Memory B cell (primary cell): ENCODE measurements around the gene PCDHA5.

Source experiments
- ATAC-seq: fragments of 150-1000 bp; cut with Tn5 transposase; 2 replicates; pipeline ENCODE4 v1.10.0; 2021; ENCODE audit warnings: low read depth, mild to moderate bottlenecking, moderate library complexity
- DNase-seq, 2 donors: peaks; one replicate each; pipeline ENCODE4 v3.0.0; 2022; ENCODE audit warnings: low spot score in 2 of 2
- H3K27ac Mint-ChIP-seq: one replicate; pipeline ENCODE4 v1.8.0; 2022; ENCODE audit warnings: mild to moderate bottlenecking, moderate library complexity, mixed read lengths
- H3K27me3 Mint-ChIP-seq: one replicate; pipeline ENCODE4 v1.8.0; 2022; ENCODE audit warnings: mixed read lengths
- H3K36me3 Mint-ChIP-seq: one replicate; pipeline ENCODE4 v1.8.0; 2022; ENCODE audit warnings: mild to moderate bottlenecking, mixed read lengths
- H3K4me1 Mint-ChIP-seq: one replicate; pipeline ENCODE4 v1.8.0; 2022; ENCODE audit warnings: mixed read lengths
- H3K4me3 Mint-ChIP-seq: one replicate; pipeline ENCODE4 v1.8.0; 2022; ENCODE audit warnings: mild to moderate bottlenecking, moderate library complexity, mixed read lengths
- H3K9me3 Mint-ChIP-seq: one replicate; pipeline ENCODE4 v1.8.0; 2022; ENCODE audit warnings: mixed read lengths

PCDHA5 gene

DNA sequence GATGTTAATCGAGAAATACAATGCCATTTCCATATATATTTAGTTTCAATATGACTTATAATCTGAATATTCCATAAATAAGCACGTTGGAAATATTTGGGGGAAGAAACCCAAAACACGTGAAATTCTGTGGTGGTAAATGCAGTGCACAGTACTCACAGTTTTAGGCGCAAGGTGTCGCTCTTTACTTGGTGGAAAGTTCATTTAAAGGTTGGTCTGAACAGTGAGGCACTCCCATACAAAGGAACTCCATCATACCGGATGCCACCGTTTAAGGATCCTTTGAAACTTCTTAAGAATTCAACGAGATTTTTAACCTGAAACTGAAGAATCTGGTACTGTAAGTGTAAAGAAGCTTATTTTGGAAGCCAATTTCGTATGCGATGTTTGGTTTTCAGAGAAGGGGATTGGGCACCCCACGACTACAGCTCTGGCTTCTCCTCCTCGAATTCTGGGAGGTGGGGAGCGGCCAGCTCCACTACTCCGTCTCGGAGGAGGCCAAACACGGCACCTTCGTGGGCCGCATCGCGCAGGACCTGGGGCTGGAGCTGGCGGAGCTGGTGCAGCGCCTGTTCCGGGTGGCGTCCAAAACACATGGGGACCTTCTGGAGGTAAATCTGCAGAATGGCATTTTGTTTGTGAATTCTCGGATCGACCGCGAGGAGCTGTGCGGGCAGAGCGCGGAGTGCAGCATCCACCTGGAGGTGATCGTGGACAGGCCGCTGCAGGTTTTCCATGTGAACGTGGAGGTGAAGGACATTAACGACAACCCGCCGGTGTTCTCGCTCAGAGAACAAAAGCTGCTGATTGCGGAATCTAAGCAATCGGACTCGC is 47.5 kb downstream of the PCDHA5 start, which contains the start of gene PCDHA11:
PCDHA11 (plus strand) TSS at position 237 of the 834 bp plus-strand sequence; CDS start at position 384, 147 bp downstream.
- peaks cover 2% of the 10 kb centered on the region for H3K9me3 Mint-ChIP-seq
- peaks cover 3% of the 10 kb centered on the region for H3K27me3 Mint-ChIP-seq
- H3K4me3 Mint-ChIP-seq, result no peak within 1 kb of the TSS
- H3K36me3 Mint-ChIP-seq, result no peaks in the 10 kb centered on the region
- H3K4me1 Mint-ChIP-seq, result no peaks in the 10 kb centered on the region
- no peak within 1 kb of the TSS for H3K27ac Mint-ChIP-seq
- DNase-seq, result no peak
- no peak for ATAC-seq

DNA sequence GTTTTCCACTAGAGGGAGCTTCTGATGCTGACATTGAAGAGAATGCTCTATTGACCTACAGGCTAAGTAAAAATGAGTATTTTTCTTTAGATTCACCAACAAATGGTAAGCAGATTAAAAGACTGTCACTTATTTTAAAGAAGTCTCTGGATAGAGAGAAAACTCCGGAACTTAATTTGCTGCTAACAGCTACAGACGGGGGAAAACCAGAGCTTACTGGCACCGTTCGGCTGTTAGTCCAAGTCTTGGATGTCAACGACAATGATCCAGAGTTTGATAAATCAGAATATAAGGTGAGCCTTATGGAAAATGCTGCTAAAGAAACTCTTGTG is 48.1 kb downstream of the PCDHA5 start:
- Mint-ChIP-seq H3K27me3 (peaks cover 6% of the 10 kb centered on the region), H3K4me1 (no peaks in the 10 kb centered on the region)
- ATAC-seq, result no peak

DNA sequence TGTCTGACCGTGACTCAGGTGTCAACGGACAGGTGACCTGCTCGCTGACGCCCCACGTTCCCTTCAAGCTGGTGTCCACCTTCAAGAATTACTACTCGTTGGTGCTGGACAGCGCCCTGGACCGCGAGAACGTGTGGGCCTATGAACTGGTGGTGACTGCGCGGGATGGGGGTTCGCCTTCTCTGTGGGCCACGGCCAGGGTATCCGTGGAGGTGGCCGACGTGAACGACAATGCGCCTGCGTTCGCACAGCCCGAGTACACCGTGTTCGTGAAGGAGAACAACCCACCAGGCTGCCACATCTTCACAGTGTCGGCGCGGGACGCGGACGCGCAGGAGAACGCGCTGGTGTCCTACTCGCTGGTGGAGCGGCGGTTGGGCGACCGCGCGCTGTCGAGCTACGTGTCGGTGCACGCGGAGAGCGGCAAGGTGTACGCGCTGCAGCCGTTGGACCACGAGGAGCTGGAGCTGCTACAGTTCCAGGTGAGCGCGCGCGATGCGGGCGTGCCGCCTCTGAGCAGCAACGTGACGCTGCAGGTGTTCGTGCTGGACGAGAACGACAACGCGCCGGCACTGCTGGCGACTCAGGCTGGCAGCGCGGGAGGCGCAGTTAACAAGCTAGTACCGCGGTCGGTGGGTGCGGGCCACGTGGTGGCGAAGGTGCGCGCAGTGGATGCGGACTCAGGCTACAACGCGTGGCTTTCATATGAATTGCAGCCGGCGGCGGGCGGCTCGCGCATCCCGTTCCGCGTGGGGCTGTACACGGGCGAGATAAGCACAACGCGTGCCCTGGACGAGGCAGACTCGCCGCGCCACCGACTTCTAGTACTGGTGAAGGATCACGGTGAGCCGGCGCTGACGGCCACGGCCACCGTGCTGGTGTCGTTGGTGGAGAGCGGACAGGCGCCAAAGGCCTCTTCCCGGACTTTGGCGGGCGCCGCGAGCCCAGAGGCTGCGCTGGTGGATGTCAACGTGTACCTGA is 49.1 kb downstream of the PCDHA5 start:
- peaks cover 2% of the 10 kb centered on the region for H3K9me3 Mint-ChIP-seq
- no peak overlapping the region for H3K27ac Mint-ChIP-seq
- H3K27me3 Mint-ChIP-seq, result peaks cover 6% of the 10 kb centered on the region
- DNase-seq (no peak), ATAC-seq (no peak)
- H3K4me3 Mint-ChIP-seq, result no peak overlapping the region
- H3K4me1 Mint-ChIP-seq, result no peaks in the 10 kb centered on the region
- no peaks in the 10 kb centered on the region for H3K36me3 Mint-ChIP-seq

More for the DNA sequence above, 48.1 kb downstream of the PCDHA5 start:
- no peaks in the 10 kb centered on the region for H3K36me3 Mint-ChIP-seq
- H3K9me3 Mint-ChIP-seq, result peaks cover 2% of the 10 kb centered on the region
- H3K27ac Mint-ChIP-seq, result no peak overlapping the region
- no peak for DNase-seq
- H3K4me3 Mint-ChIP-seq, result no peak overlapping the region
